ENCODE data around the gene GNB5.

DNA sequence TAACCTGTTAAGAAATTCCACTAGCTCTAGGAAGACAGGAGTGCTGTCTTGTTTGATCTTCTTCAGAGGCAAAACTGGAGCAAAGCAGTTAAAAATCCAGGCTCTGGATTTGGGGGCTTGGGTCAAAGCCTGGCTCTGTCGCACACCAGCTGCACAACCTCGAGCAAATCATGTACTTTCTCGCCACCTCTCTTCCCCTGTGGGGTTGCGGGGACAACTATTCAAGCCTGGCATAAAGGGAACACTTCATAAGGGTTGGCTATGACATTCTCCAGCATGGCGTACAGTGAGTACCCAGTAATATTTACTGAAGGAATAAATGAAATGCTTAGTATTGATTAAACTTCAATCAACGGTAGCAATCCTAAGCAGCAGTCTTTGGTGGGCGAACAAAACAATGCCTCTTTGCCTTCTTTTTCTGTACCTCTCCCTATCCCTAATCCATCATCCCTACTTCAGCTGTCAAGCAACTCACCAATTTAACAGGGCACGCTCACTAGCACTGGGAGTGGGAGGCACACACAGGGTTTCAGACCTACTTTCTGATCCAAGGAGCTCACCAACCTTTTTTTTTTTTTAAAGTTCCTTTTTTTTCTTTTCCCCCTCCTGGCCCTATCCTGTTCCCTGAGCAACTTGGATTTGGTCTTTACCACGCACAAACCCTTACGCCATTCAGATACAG, 33.0 kb downstream of the GNB5 start:
- TF ChIP-seq PATZ1 (CRISPR knock-in tag; IDR thresholded peaks at IDR 0.05; ENCODE audit: borderline replicate concordance) (no peak), ZFP3 (CRISPR knock-in tag; IDR thresholded peaks at IDR 0.05) (no peak), TSHZ2 (CRISPR knock-in tag; IDR thresholded peaks at IDR 0.05) (no peak), GLIS3 (CRISPR knock-in tag; IDR thresholded peaks at IDR 0.05) (no peak), ARNTL (CRISPR knock-in tag; IDR thresholded peaks at IDR 0.05; ENCODE audit: borderline replicate concordance, low read depth) (no peak), PPARA (CRISPR knock-in tag; IDR thresholded peaks at IDR 0.05; ENCODE audit: borderline replicate concordance) (no peak), ESRRG (CRISPR knock-in tag; IDR thresholded peaks at IDR 0.05) (no peak)

All from SK-N-SH treated with all-trans-retinoic acid at 6 μM for 48 hours (cell line).